GM12878 (cell line): ENCODE data around the gene CNTN4.

Source experiments
- CBFB ChIP-seq: IDR thresholded peaks from 2 replicates; pipeline ENCODE4 v1.6.1; 2016; ENCODE audit warnings: antibody characterized with exemption, low read depth
- CHD1 ChIP-seq: IDR thresholded peaks from 2 replicates; pipeline ENCODE4 v1.6.1; 2012; ENCODE audit warnings: low read depth, low read length, improper control_type of control experiment
- NR2C2 ChIP-seq: IDR thresholded peaks from 2 replicates; pipeline ENCODE4 v1.6.1; 2011; ENCODE audit warnings: borderline replicate concordance, low read depth; ENCODE audit not compliant: control insufficient read depth, insufficient read length
- TF ChIP-seq, protein P1 (sequence below), 3 experiments: IDR thresholded peaks in 2 of 3; conservative IDR thresholded peaks in 1 of 3; 2 replicates each; pipeline ENCODE4 v1.5.1; 2011; ENCODE audit warnings: low read depth in 3 of 3, low read length in 3 of 3, mild to moderate bottlenecking in 3 of 3, control low read depth in 2 of 3, moderate library complexity in 2 of 3, inconsistent platforms in 1 of 3, mixed read lengths in 1 of 3; ENCODE audit not compliant: control insufficient read depth in 2 of 3, insufficient read depth in 1 of 3; ENCODE audit errors: extremely low read depth in 1 of 3
- TF ChIP-seq, protein P2 (sequence below): fragments of 450-650 bp; IDR thresholded peaks from 2 replicates; pipeline ENCODE4 v1.6.1; 2017; ENCODE audit warnings: mild to moderate bottlenecking

DNA sequence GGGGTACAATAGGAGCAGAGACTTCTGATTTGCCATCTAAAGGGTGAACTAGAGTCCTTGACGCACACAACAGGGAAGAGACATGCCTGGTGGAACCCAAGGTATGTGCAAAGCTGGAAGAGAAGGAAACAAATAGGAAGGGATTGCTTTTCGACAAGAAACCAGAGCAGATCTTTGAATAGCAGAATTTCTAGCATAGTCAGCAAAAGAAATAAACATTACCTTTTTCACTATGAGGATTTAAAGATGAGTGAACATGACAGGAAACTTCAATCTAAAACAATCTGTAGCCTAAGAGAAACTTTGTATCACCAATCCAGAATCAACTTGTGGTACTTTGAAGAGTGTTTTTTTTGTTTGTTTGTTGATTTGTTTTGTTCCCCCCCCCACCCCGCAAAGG lies 1006.6 kb downstream of the CNTN4 start:
- TF ChIP-seq CHD1, result no peak
- TF ChIP-seq, protein P1, sequence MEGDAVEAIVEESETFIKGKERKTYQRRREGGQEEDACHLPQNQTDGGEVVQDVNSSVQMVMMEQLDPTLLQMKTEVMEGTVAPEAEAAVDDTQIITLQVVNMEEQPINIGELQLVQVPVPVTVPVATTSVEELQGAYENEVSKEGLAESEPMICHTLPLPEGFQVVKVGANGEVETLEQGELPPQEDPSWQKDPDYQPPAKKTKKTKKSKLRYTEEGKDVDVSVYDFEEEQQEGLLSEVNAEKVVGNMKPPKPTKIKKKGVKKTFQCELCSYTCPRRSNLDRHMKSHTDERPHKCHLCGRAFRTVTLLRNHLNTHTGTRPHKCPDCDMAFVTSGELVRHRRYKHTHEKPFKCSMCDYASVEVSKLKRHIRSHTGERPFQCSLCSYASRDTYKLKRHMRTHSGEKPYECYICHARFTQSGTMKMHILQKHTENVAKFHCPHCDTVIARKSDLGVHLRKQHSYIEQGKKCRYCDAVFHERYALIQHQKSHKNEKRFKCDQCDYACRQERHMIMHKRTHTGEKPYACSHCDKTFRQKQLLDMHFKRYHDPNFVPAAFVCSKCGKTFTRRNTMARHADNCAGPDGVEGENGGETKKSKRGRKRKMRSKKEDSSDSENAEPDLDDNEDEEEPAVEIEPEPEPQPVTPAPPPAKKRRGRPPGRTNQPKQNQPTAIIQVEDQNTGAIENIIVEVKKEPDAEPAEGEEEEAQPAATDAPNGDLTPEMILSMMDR (IDR thresholded peaks at IDR 0.05 in 2 of 3, conservative IDR thresholded peaks at IDR 0.05 in 1 of 3; ENCODE audit: control insufficient read depth in 2 of 3, extremely low read depth in 1 of 3, insufficient read depth in 1 of 3, low read depth in 3 of 3, low read length in 3 of 3), result no peak
- TF ChIP-seq, protein P2, sequence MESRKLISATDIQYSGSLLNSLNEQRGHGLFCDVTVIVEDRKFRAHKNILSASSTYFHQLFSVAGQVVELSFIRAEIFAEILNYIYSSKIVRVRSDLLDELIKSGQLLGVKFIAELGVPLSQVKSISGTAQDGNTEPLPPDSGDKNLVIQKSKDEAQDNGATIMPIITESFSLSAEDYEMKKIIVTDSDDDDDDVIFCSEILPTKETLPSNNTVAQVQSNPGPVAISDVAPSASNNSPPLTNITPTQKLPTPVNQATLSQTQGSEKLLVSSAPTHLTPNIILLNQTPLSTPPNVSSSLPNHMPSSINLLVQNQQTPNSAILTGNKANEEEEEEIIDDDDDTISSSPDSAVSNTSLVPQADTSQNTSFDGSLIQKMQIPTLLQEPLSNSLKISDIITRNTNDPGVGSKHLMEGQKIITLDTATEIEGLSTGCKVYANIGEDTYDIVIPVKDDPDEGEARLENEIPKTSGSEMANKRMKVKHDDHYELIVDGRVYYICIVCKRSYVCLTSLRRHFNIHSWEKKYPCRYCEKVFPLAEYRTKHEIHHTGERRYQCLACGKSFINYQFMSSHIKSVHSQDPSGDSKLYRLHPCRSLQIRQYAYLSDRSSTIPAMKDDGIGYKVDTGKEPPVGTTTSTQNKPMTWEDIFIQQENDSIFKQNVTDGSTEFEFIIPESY, result no peak
- TF ChIP-seq NR2C2, result no peak
- TF ChIP-seq CBFB, result no peak
